Skin epidermis (tissue), 12 donors: Measurements from ENCODE around the gene SLC35G4.
"Not testable (repeated sequence)": the region's sequence is repeated elsewhere in the genome, so short reads cannot be mapped to it uniquely, and the experiment has no call there.

ENCODE experiments used
- H3K27ac ChIP-seq, 21 experiments: fragments of 200-600 bp; sonication (generic) in 11 of 21; one replicate each; pipeline ENCODE4 v1.5.0; 2020; ENCODE audit warnings: mild to moderate bottlenecking in 3 of 21, inconsistent platforms in 2 of 21, moderate library complexity in 2 of 21
- H3K4me3 ChIP-seq, 7 experiments: fragments of 200-600 bp; sonication (generic) in 2 of 7; one replicate each; pipeline ENCODE4 v1.5.0; 2020; ENCODE audit warnings: inconsistent platforms in 2 of 7, mild to moderate bottlenecking in 2 of 7, moderate library complexity in 1 of 7

The SLC35G4 gene

GRCh38 chr18:11613073-11613472, 3.7 kb downstream of the SLC35G4 start:
- not testable (repeated sequence) for H3K27ac ChIP-seq, H3K4me3 ChIP-seq

DNA sequence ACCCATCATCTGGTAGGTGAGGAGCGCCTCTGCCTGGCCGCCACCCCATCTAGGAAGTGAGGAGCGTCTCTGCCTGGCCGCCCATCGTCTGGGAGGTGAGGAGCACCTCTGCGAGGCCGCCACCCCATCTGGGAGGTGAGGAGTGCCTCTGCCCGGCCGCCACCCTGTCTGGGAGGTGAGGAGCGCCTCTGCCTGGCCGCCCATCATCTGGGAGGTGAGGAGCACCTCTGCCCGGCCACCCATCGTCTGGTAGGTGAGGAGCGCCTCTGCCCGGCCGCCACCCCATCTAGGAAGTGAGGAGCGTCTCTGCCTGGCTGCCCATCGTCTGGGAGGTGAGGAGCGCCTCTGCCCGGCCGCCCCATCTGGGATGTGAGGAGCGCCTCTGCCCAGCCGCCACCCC, 4.2 kb downstream of the SLC35G4 start:
- not testable (repeated sequence) for H3K27ac ChIP-seq, H3K4me3 ChIP-seq

DNA sequence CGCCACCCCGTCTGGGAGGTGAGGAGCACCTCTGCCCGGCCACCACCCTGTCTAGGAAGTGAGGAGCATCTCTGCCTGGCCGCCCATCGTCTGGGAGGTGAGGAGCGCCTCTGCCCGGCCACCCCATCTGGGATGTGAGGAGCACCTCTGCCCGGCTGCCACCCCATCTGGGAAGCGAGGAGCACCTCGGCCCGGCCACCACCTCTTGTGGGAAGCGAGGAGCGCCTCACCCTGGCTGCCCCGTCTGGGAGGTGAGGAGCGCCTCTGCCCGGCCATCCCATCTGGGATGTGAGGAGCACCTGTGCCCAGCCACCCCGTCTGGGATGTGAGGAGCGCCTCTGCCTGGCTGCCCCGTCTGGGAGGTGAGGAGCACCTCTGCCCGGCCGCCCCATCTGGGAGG, 4.6 kb downstream of the SLC35G4 start:
- H3K27ac ChIP-seq: not testable (repeated sequence)

DNA sequence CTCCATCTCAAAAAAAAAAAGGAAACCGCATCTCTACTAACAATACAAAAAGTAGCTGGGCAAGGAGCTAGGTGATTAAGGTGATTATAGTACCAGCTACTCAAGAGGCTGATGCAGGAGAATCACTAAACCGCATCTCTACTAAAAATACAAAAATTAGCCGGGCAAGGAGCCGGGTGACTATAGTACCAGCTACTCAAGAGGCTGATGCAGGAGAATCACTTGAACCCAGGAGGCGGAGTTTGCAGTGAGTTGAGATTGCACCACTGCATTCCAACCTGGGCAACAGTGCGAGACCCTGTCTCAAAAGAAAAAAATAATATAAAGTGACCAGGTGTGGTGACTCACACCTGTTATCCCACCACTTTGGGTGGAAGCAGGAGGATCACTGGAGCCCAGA, 5.6 kb downstream of the SLC35G4 start:
- H3K27ac ChIP-seq, H3K4me3 ChIP-seq: not testable (repeated sequence)

More for the DNA sequence above, 4.6 kb downstream of the SLC35G4 start:
- not testable (repeated sequence) for H3K4me3 ChIP-seq

DNA sequence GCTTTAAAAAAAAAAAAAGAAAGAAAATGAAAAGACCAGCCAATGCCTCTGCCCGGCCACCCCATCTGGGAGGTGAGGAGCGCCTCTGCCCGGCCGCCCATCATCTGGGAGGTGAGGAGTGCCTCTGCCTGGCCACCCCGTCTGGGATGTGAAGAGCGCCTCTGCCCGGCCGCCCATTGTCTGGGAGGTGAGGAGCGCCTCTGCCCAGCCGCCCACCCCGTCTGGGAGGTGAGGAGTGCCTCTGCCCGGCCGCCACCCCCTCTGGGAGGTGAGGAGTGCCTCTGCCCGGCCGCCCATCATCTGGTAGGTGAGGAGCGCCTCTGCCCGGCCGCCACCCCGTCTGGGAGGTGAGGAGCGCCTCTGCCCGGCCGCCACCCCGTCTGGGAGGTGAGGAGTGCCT, 37.9 kb downstream of the SLC35G4 start:
- H3K4me3 ChIP-seq: not testable (repeated sequence)

DNA sequence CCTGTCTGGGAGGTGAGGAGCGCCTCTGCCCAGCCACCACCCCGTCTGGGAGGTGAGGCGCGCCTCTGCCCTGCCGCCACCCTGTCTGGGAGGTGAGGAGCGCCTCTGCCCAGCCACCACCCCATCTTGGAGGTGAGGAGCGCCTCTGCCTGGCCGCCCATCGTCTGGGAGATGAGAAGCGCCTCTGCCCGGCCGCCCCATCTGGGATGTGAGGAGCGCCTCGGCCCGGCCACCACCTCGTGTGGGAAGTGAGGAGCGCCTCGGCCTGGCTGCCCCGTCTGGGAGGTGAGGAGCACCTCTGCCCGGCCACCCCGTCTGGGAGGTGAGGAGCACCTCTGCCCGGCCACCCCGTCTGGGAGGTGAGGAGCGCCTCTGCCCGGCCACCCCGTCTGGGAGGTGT, 38.4 kb downstream of the SLC35G4 start:
- H3K27ac ChIP-seq, H3K4me3 ChIP-seq: not testable (repeated sequence)

More for the DNA sequence above, 37.9 kb downstream of the SLC35G4 start:
- H3K27ac ChIP-seq: not testable (repeated sequence)

- Histone ChIP-seq H3K27ac (no peak overlapping the region), H3K4me3 (no peak overlapping the region)
Observed at GRCh38 chr18:11649839-11650238, 40.4 kb downstream of the SLC35G4 start.

DNA sequence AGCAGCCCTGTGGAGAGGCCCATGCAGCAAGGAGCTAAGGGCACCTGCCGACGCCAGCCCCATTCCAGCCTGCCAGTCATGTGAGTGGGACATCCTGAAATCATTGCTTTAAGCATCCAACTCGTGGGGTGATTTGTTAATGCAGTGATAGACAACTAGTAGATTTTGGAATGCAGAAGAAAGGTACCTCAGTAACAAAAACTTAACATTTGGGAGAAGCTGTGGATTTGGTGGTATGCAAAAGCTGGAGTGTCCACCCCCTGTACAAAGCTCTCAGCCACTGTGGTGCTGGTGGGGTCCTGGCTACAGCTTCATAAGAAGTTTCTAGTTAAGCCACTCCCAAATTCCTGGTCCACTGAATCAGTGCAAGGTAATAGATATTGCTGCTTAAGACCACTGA, 42.5 kb downstream of the SLC35G4 start:
- H3K4me3 ChIP-seq: no peak overlapping the region

DNA sequence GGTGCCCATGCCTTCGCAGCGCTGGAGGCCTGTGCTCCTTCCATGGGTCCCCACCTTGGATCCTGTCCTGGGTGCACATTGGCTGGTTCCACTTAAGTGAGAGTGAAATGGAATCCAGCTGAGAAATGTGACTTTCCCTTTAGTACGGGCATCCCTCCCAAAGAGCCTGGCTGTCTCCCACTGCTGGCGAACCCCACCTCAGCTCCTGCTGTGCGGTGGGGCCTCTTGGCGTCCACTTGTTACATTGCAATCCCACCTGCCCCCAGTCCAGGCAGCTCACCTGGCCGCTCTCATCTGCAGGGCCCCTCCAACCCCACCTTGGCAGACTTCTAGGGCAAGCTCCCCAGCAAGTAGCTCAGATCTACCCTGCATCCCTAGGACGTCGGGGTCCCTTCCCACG, 44.1 kb downstream of the SLC35G4 start:
- no peak overlapping the region for H3K4me3 ChIP-seq
- no peak overlapping the region for H3K27ac ChIP-seq

More for the DNA sequence above, 42.5 kb downstream of the SLC35G4 start:
- H3K27ac ChIP-seq: no peak overlapping the region

- Histone ChIP-seq H3K4me3 (no peak overlapping the region), H3K27ac (no peak overlapping the region)
Observed at GRCh38 chr18:11654736-11655605, 45.6 kb downstream of the SLC35G4 start.

GRCh38 chr18:11655606-11655932, 46.2 kb downstream of the SLC35G4 start:
- no peak overlapping the region for H3K27ac ChIP-seq
- H3K4me3 ChIP-seq: no peak overlapping the region

GRCh38 chr18:11657152-11657551, 47.8 kb downstream of the SLC35G4 start:
- Histone ChIP-seq H3K27ac (no peak overlapping the region), H3K4me3 (no peak overlapping the region)

GRCh38 chr18:11657554-11657953, 48.2 kb downstream of the SLC35G4 start:
- no peak overlapping the region for H3K4me3 ChIP-seq
- H3K27ac ChIP-seq: no peak overlapping the region

- H3K4me3 ChIP-seq: no peak overlapping the region
Observed at GRCh38 chr18:11658019-11658418, 48.6 kb downstream of the SLC35G4 start.

GRCh38 chr18:11658989-11659388, 49.6 kb downstream of the SLC35G4 start:
- Histone ChIP-seq H3K4me3 (no peak overlapping the region), H3K27ac (no peak overlapping the region)

More at GRCh38 chr18:11658019-11658418, 48.6 kb downstream of the SLC35G4 start:
- H3K27ac ChIP-seq: no peak overlapping the region
